Measurements from ENCODE around the gene ABHD17C.
"Not testable (repeated sequence)": the region's sequence is repeated elsewhere in the genome, so short reads cannot be mapped to it uniquely, and the experiment has no call there.

ABHD17C gene

GRCh38 chr15:80763235-80763634 lies 68.1 kb downstream of the ABHD17C start:
- DNase-seq (ENCODE audit: low read depth, low spot score) = not testable (repeated sequence)

GRCh38 chr15:80764535-80764934 lies 69.4 kb downstream of the ABHD17C start:
- DNase-seq (ENCODE audit: low read depth, low spot score) = no peak

GRCh38 chr15:80766275-80766674 lies 71.2 kb downstream of the ABHD17C start:
- no peak for DNase-seq (ENCODE audit: low read depth, low spot score)

DNA sequence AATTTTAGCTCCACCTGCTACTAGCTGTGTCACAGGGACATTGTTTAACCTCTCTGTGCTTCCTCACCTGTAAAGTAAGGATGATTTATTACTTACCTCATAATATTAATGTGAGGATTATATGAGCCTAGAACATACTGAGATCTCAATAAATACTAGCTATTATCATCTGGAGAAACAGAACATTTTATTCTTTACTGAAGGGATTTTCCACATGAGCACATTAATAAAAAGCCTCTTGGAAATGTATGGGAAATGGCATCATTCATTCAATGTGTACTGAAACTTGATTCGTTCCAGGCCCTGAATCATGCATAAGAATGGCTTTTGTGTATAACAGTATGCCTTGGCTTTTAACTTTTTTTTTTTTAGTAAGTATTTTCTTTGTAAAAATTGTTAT lies 73.0 kb downstream of the ABHD17C start:
- DNase-seq (ENCODE audit: low read depth, low spot score) = no peak

- DNase-seq (ENCODE audit: low read depth, low spot score) = no peak
Measured at GRCh38 chr15:80769153-80769828, 74.2 kb downstream of the ABHD17C start.

DNA sequence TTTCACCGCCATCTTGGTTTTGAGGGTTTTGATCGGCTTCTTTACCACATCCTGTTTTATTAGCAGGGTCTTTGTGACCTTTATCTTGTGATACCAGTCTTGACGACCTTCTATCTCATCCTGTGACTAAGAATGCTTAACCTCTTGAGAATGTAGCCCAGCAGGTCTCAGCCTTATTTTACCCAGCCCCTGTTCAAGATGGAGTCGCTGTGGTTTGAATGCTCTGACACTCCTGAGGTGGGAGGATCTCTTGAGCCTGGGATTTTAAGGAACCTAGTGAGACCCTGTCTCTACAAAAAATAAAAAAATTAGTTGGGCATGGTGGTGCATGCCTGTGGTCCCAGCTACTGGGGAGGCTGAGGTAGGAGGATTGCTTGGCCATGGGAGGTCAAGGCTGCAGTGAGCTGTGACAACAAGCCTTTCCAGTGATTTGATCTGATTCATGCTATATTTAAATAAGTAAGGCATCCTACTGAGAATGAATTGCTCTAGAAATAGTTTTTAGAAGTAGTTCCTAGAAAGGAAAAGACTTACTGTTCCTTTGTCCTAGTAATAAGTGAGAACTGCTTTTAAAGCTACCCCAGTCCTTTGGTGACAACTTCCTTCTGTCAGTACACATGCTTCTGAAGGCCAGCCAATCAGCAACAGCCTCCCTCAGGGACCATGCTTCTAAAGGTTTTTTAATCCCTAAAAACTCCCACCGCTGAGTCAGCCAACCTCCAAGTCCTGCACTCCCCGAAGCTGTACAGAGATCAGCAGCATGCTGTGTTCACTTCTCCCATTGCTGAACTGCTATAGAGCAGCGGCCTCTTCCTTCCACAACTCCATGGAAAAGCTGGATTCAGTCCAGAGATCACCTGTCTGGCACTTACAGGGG lies 75.0 kb downstream of the ABHD17C start:
- no peak for DNase-seq (ENCODE audit: low read depth, low spot score)

DNA sequence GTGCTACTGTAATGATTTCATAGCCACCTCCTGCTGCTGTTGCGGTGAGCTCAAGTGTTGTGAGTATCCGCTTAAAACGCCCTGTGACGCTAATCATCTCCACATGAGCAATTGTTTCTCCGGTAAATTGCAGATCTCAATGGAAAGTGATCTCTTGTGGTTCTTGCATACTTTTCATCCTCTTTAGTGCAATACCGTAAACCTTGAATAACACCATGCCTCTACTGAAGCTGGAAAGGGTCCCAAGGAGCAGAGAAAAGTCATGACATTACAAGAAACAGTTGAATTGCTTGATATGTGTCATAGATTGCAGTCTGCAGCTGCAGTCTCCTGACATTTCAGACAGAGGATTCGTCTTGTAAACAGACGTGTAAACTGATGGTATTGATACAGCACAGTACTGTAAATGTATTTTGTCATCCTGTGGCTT lies 78.0 kb downstream of the ABHD17C start:
- peak; percentile 65 for DNase-seq (ENCODE audit: low read depth, low spot score)

DNA sequence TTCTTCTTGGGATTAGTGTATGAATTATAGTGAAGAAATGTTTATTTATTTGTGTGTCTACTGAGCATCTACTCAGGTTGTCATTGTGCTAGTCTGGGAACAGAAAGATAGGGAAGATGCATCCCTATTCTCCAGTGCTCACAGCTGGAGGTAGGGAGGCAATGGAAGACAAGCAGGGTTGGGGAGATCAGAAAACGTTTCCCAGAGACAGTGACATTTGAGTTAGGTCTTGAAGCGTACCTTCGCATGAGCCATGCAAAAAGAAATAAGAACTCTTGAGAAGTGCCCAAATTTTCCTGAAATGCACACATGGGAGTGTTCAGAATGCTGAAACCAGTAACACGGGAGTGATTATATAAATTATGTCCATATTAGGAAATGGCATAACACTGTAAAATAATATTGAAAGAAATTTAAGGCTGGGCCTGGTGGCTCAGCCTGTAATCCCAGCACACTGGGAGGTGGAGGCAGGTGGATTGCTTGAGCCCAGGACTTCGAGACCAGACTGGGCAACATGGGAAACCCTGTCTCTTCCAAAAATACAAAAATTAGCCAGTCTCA lies 78.8 kb downstream of the ABHD17C start:
- no peak for DNase-seq (ENCODE audit: low read depth, low spot score)

GRCh38 chr15:80774486-80774885 lies 79.4 kb downstream of the ABHD17C start:
- DNase-seq (ENCODE audit: low read depth, low spot score) = no peak

DNA sequence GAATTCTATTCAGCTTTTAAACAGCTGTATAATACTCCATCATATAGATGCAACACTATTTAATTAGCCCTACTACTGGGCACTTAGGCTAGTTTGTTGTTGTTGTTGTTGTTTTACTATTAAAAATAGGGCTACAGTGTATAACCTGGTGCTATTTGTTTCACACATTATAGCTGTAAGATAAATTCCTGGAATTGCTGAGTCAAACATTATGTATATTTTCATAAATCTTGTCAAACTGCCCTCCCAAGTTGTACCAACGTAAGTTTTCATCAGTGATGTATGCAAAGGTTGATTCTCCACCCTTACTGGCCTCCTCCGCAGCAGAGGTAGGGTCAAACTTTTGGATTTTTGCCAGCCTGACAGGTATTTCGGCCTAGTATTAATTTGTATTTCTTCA lies 80.2 kb downstream of the ABHD17C start:
- no peak for DNase-seq (ENCODE audit: low read depth, low spot score)

DNA sequence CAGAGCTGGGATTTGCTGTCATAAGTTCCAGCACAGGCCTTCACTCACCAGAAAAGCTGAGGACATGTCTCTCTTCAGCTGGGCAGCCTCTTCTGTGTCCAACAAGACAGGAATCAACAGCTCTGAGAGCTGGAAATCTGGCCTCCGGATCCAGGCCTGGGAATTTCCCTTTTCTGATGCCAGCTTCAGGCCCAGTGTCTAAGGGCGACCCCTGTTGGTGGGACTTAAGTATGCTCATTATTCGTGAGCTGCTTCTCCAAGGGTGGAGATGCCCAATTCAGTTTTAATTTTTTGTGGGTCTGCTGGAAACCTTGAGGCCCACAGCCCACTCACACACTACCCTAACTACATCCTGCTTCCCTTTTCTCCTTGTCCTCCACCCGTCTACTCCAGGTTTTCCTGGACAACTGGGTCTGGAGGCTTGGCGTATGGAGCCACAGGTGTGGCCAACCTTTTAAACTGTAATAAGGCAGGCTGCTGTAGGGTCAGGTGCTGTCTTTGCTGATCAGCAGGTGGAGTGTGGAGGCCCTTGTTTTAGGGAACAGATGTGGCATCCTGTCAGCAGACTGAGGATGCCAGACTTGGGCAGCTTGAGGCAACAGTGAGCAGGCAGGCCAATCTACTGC lies 81.4 kb downstream of the ABHD17C start:
- DNase-seq (ENCODE audit: low read depth, low spot score) = peak; percentile 93

DNA sequence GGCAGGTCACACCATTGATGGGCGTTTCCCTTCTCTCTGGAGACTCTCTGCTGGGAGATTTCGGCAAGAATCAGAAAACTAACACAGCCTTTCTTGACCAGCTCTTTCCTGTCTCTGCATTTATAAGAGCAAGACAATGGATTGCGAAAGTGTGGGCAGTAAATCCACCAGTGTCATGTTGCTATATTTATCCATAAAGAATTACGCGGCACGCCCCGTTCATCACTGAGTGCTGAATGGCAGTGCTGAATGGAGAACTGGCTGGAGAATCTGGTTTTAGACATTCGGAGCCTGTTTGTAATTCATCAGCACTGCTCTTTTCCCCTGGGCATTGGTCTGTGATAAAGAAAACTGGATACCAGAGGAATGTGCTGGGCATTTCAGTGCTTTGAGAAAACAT lies 82.0 kb downstream of the ABHD17C start:
- DNase-seq (ENCODE audit: low read depth, low spot score) = peak; percentile 73

- no peak for DNase-seq (ENCODE audit: low read depth, low spot score)
Measured at GRCh38 chr15:80777826-80778620, 82.9 kb downstream of the ABHD17C start.

GRCh38 chr15:80778621-80778963 lies 83.5 kb downstream of the ABHD17C start:
- no peak for DNase-seq (ENCODE audit: low read depth, low spot score)

GRCh38 chr15:80778964-80779657 lies 84.0 kb downstream of the ABHD17C start, which contains the start of gene CEMIP:
TSS of gene CEMIP (plus strand) at chr15:80779370. CDS start at chr15:80873880, 94,510 bp downstream.
- peak; percentile 95 for DNase-seq (ENCODE audit: low read depth, low spot score)

- peak; percentile 74 for DNase-seq (ENCODE audit: low read depth, low spot score)
Measured at GRCh38 chr15:80779658-80780415, 84.7 kb downstream of the ABHD17C start.

- DNase-seq (ENCODE audit: low read depth, low spot score) = peak; percentile 90
Measured at GRCh38 chr15:80780416-80781221, 85.5 kb downstream of the ABHD17C start.

DNA sequence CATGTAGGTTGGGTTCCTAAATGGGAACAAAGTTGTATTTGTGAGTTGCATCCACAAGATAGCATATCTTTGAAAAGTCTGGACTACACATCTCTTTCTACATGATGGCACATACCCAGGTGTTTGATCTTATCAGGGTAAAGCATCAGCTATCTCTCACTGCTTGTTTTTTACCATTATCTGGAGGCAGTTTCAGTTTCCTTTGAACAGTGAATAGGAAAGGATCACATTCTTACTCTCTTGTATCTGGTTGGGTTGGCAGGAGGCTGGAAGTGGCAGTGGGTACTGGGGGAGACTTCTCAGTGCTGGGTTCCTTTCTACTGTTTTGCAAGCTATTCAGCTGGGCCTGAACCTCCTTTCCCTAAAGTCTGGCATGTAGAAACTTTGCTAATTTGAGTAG lies 88.2 kb downstream of the ABHD17C start:
- no peak for DNase-seq (ENCODE audit: low read depth, low spot score)

DNA sequence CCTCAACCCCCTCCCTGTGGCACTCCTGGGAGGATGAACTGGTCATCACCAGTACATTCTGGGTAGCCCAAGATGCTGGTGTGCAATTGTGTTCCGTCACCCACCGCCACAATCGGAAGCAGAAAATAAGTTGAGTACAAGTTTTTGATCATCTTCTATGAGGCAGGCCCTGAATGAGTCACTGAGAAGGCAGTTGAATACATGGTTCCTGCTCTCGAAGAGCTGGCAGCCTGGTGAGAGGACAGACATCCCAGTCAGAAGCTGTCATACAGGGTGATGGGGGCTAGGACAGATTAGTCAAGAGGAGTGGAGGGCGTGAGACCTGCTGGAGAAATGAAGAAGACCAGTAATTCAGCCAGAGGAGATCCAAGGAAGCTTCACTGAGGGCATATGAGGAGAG lies 90.2 kb downstream of the ABHD17C start:
- no peak for DNase-seq (ENCODE audit: low read depth, low spot score)

Data from astrocyte of the hippocampus (primary cell).